GM12891 (cell line): ENCODE data around the gene CRB1.

Experiments used
- POLR2A ChIP-seq: IDR thresholded peaks from 2 replicates; pipeline ENCODE4 v1.6.1; 2011; ENCODE audit warnings: low read depth, low read length, control low read depth
- POLR2AphosphoS5 ChIP-seq: IDR thresholded peaks from 2 replicates; pipeline ENCODE4 v1.6.1; 2011; ENCODE audit warnings: low read depth, low read length, control low read depth
- POU2F2 ChIP-seq: IDR thresholded peaks from 2 replicates; pipeline ENCODE4 v1.6.1; 2011; ENCODE audit warnings: low read depth, mild to moderate bottlenecking, control low read depth, low read length, moderate library complexity
- SPI1 ChIP-seq: IDR thresholded peaks from 2 replicates; pipeline ENCODE4 v1.6.1; 2011; ENCODE audit warnings: low read depth, low read length, control low read depth
- TAF1 ChIP-seq: IDR thresholded peaks from 2 replicates; pipeline ENCODE4 v1.6.1; 2011; ENCODE audit warnings: low read depth, low read length, control low read depth

- TF ChIP-seq POLR2AphosphoS5 (no peak), TAF1 (no peak), POLR2A (no peak), SPI1 (no peak), POU2F2 (no peak)
Measured at GRCh38 chr1:197363855-197364254, 95.8 kb downstream of the CRB1 start.
